ENCODE measurements around the gene SLC17A3.

SLC17A3 gene

DNA sequence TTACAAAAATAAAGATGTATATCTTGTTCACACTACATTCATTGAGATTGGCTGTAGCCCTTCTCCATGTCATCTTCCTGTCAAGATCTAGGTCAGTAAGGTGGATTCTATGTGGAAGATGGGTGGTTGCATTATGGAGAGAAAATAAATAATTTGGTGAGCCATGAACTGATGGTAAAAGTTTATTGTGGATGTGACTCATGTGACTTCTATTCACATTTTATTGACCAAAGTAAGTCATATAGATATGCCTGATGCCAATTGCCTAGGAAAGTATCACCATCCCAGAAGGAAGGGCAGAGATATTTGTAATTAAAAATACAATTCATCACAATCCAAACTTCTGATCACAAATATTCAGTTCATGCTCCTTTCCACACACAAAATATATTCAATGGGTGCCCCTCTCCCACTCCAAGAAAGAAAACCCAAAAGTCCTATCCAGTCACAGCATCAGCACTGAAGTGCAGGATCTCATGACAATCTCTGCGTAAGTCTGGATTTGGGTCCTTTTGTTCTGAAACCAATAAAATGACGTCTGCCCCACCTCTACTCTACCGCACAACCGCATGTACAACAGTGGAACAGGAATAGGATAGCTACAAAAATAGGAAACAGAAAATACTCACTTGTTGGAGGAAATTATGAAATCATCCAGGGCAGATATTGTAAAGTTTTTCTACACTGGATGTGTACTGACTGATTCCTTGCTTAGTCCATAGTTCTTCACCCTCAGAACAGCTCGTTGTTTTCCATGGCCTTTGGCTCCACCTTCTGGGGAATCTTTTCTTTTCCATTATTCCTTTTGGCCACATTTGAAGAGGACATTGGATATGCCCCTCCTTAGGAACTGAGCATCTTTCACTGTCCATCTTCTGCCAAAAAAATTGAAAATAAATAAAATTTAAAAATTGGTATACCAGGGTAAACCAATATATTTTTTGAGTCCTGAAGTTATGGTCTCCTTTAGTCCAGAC lies 16.1 kb upstream of the SLC17A3 start:
- DNase-seq, result peak; percentile 74

DNA sequence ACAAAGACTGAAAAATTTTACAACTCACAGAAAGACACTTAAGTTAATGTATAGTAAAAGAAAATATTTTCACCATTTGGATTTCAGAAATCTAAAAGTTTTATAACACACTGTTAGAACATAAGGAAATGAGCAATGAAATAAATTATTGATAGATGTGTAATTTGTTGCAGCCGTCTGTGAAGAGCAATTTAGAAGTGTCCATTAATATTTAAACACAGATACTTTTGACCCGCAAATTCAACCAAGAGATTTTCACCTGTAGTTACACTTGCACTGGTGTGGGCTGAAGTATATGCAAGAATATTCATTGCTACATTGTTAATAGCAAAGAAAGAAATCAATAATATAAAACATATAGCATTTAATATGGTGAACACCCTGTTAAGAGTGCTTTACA lies 14.6 kb upstream of the SLC17A3 start:
- no peak for DNase-seq

DNA sequence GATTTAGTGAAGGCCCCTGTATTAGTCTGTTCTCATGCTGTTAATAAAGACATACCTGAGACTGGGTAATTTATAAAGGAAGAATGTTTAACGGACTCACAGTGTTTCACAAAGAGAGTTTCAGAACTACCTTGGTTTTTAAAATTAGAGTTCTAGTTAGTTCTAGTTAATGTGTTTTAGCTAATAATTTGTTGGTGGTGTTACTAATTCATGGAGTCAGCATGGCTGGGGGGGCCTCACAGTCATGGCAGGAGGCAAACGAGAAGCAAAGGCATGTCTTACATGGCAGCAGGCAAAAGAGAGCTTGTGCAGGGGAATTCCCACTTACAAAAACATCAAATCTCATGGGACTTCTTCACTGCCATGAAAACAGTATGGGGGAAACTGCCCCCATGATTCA lies 12.0 kb upstream of the SLC17A3 start:
- DNase-seq, result no peak

- DNase-seq, result no peak
Observed at GRCh38 chr6:25883991-25884390, 9.9 kb upstream of the SLC17A3 start.

- DNase-seq, result no peak
Observed at GRCh38 chr6:25883536-25883935, 9.5 kb upstream of the SLC17A3 start.

- no peak for DNase-seq
Observed at GRCh38 chr6:25882051-25882496, 8.0 kb upstream of the SLC17A3 start.

- DNase-seq, result no peak
Observed at GRCh38 chr6:25880601-25881000, 6.6 kb upstream of the SLC17A3 start.

DNA sequence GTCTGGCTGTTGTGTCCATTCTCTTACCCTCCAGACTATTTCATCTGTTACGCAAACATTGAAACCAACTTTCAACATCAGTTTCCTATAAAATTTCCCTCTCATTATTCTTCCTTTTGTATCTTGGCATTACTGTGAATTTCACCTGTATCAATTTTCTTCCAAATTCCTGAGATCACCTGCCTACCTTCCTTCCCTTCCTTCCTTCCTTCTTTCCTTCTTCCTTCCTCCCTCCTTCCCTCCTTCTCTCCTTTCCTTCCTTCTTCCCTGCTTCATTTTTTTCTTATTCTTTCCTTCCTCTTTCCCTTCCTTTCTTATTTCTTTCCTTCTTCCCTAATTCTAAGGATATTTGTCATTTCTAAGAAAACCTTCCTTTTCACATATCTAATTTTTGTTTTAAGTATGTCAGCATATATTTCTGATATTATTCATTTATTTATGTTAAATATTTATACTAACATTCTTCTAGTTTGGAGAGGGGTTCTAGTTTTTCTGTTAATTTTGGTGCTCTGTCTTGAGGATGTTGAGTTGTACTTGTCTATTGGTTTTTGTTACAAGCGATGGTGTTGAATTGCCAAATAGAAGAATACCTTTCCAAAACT lies 4.8 kb upstream of the SLC17A3 start:
- no peak for DNase-seq

GRCh38 chr6:25875926-25876602 lies 2.0 kb upstream of the SLC17A3 start:
- DNase-seq, result no peak

GRCh38 chr6:25875563-25875905 lies 1.5 kb upstream of the SLC17A3 start:
- DNase-seq, result no peak

GRCh38 chr6:25874822-25875562 lies 949 bp upstream of the SLC17A3 start:
- DNase-seq, result no peak

DNA sequence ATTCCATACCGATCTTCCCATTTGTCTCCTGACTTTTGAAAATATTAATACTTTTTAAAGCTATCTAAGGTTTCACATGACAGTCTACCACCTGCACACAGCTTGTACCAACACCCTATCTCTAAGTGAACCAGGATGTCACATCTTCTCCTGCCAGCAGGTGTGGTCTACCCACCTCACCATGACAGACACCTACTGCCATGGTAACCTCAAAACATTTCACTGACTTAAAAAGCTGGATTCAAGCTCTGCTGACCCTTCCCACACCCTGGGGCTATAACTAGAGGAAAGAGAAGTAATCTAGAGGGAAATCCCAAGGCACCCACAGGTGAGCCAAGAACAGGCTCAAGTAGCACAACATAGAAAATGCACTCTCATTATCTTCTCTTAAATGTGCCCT lies 1.2 kb downstream of the SLC17A3 start:
- DNase-seq, result peak; percentile 13

DNA sequence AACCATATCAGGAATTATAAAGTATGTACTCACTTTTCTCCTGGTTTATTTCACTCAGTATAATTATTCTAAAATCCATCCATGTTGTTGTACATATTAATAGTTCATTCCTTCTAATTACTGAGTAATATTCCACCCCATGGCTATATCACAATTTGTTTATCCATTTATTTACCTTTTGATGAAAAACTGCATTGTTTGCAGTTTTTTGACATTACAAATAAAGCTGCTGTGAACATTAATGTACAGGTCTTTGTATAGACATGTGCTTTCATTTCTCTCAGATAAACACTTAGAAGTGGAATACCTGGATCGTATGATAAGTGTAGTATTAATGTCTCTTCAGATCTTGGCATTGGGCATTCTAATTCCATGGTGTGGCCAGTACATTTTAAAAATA lies 4.2 kb downstream of the SLC17A3 start:
- DNase-seq, result no peak

- no peak for DNase-seq
Observed at GRCh38 chr6:25868436-25869183, 5.4 kb downstream of the SLC17A3 start.

DNA sequence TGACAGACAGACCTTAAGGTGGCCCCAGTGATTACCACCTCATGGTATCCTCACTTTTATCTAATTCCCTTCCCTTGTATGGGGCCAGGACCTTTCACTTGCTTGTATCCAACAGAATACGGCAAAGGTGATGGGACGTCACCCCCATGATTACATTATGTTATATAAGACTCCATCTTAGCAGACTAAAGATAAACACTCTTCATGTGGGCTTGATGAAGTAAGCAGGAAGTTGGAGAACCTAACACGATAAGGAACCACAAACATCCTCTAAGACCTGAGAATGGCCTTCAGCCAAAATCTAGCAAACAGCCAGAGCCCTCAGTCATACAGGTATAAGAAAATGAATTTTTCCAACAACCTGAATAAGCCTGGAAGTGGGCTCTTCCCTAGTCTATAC lies 8.0 kb downstream of the SLC17A3 start:
- no peak for DNase-seq

DNA sequence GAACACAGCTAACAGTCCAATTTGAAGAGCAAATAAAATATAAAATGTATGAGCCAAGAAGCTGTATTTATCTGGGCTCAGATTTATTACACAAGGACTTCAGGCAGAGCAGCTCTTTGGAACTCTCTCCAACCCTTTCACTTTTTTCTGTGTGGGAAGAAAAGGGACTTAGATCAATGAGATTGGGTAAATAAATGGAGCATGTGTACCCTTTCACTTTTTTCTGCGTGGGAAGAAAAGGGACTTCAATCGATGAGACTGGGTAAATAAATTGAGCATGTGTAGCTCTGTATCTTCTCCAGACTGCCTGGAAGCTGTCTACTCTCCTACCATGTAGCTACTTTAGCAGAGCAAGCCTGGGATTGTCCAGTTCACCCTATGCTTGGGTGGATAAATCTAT lies 10.7 kb downstream of the SLC17A3 start:
- no peak for DNase-seq

- no peak for DNase-seq
Observed at GRCh38 chr6:25862199-25862598, 11.8 kb downstream of the SLC17A3 start.

- DNase-seq, result no peak
Observed at GRCh38 chr6:25852756-25853155, 21.3 kb downstream of the SLC17A3 start.

GRCh38 chr6:25851961-25852360 lies 22.1 kb downstream of the SLC17A3 start:
- no peak for DNase-seq

- no peak for DNase-seq
Observed at GRCh38 chr6:25844518-25844917, 29.5 kb downstream of the SLC17A3 start.

DNA sequence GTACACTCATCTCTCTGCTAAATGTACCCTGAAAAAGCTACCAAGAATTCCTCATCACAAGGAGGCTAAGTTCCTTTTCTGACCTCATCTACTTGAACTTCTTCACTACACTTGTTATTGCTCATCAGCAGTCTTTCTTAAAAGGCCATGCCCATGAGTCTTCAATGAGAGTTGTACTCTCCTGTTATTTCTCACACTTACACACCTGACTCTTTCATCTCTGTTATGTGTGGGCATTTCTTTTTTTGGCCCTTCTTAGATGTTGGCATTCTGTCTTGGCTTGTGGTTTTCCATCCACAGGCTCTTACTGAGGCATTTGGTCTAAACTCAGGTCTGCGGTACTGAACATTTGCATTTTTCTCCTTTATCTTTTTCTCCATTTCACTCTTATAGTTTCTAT lies 31.5 kb downstream of the SLC17A3 start:
- no peak for DNase-seq

All from DMS53 (cell line).